Posterior vena cava (tissue), 2 donors: Measurements from ENCODE around the gene TENT4B. TPM values are rescaled to one million over a fixed set of nuclear protein-coding genes. Genes with fewer than 3 reads are reported as not detected.

Experiments used
- DNase-seq: peaks from one replicate; pipeline ENCODE4 v3.0.0-alpha.2; 2020; ENCODE audit warnings: low spot score
- intact Hi-C, 2 donors: fragments of 100-400 bp; cut with DNase I; formaldehyde crosslinking; loops; one replicate each; pipeline versions ENCODE4 v1.14.1 to v1.14.2; 2022 to 2023
- total RNA-seq, 2 donors: library from RNA; stranded (reverse); fragmentation: NEBNext Ultra II Directional; extraction: Animal tissue kit (Norgen Biotek cat#: 25700); gene quantifications; one replicate each; pipeline ENCODE4 v1.2.1, GENCODE V29; 2021
- donor health status: DM: yes; HTN: yes; CAD: no.
- donor health status: DM: yes; HTN: yes; CAD: no.

The TENT4B gene
- total RNA-seq, 2 donors from 2014 or later = 13.4 to 15.0 TPM

GRCh38 chr16:50273888-50274325, 120.8 kb downstream of the TENT4B start:
- intact Hi-C loops = no loop called here
- peak; percentile 78 for DNase-seq

GRCh38 chr16:50274326-50275097, 121.4 kb downstream of the TENT4B start:
- intact Hi-C loops = no loop called here
- DNase-seq = peak; percentile 62

GRCh38 chr16:50275098-50275415, 122.0 kb downstream of the TENT4B start:
- DNase-seq = peak; percentile 66
- intact Hi-C loops = no loop called here

- DNase-seq = peak; percentile 79
- intact Hi-C loops = no loop called here
Measured at GRCh38 chr16:50275428-50276325, 122.6 kb downstream of the TENT4B start.

- intact Hi-C loops = no loop called here
Measured at GRCh38 chr16:50276326-50276640, 123.2 kb downstream of the TENT4B start.

GRCh38 chr16:50276801-50277555, 123.9 kb downstream of the TENT4B start:
- intact Hi-C loops = no loop called here
- DNase-seq = no peak

More at GRCh38 chr16:50276326-50276640, 123.2 kb downstream of the TENT4B start:
- no peak for DNase-seq

GRCh38 chr16:50278251-50278650, 125.1 kb downstream of the TENT4B start:
- intact Hi-C loops = no loop called here
- peak; percentile 5 for DNase-seq

GRCh38 chr16:50279504-50279865, 126.4 kb downstream of the TENT4B start:
- intact Hi-C loops = no loop called here
- DNase-seq = peak; percentile 8

GRCh38 chr16:50280932-50281331, 127.8 kb downstream of the TENT4B start:
- intact Hi-C loops = no loop called here
- peak; percentile 30 for DNase-seq

Other genes with a start within 250 kb of the TENT4B start
- 10 to 100 TPM; 18.6 to 22.2 TPM for gene CNEP1R1, start 128.1 kb upstream of the TENT4B start, total RNA-seq
- 10 to 100 TPM; 13.9 to 16.7 TPM for gene HEATR3, start 87.3 kb upstream of the TENT4B start, total RNA-seq
- gene ADCY7, start 113.2 kb downstream of the TENT4B start, total RNA-seq = 10 to 100 TPM; 31.3 to 50.2 TPM
- gene BRD7, start 215.7 kb downstream of the TENT4B start, total RNA-seq = 10 to 100 TPM; 54.5 to 71.3 TPM